Astrocyte (in vitro differentiated cells and primary cell): ENCODE results near the gene STARD8.

ENCODE experiments used
- CTCF ChIP-seq: IDR thresholded peaks from 2 replicates; pipeline ENCODE4 v1.5.1; 2011; ENCODE audit warnings: low read depth, mild to moderate bottlenecking, inconsistent platforms, low read length, moderate library complexity; ENCODE audit not compliant: insufficient read depth
- EZH2 ChIP-seq: IDR thresholded peaks from 2 replicates; pipeline ENCODE4 v1.6.1; 2012; ENCODE audit warnings: mild to moderate bottlenecking, low read length, inconsistent platforms; ENCODE audit not compliant: insufficient read depth

- no peak for TF ChIP-seq EZH2
- TF ChIP-seq CTCF: no peak
These were observed 47.2 kb downstream of the STARD8 start for GRCh38 chrX:68694435-68695205.
